GM21786 (cell line): Measurements from ENCODE around the gene ATP6V1G2.
A peak's percentile ranks its signal among the peaks of the same experiment; 100 is the strongest.
"Not testable (repeated sequence)": the region's sequence is repeated elsewhere in the genome, so short reads cannot be mapped to it uniquely, and the experiment has no call there.

Experiments used
- ATAC-seq: cut with Tn5 transposase; IDR thresholded peaks from one replicate; pipeline ENCODE4 v1.9.1; 2021; ENCODE audit not compliant: unreplicated experiment

Gene ATP6V1G2

GRCh38 chr6:31529329-31530150, 16.9 kb downstream of the ATP6V1G2 start:
- ATAC-seq, result no peak

GRCh38 chr6:31528821-31529328, 17.5 kb downstream of the ATP6V1G2 start, which contains the start of gene MCCD1:
TSS of gene MCCD1 (plus strand) at chr6:31528962. CDS start at chr6:31529015, 53 bp downstream.
- no peak for ATAC-seq

GRCh38 chr6:31528307-31528777, 18.1 kb downstream of the ATP6V1G2 start:
- ATAC-seq, result no peak

GRCh38 chr6:31525932-31526591, 20.3 kb downstream of the ATP6V1G2 start:
- no peak for ATAC-seq

GRCh38 chr6:31525553-31525931, 20.9 kb downstream of the ATP6V1G2 start:
- no peak for ATAC-seq

GRCh38 chr6:31521835-31522234, 24.6 kb downstream of the ATP6V1G2 start:
- no peak for ATAC-seq

- ATAC-seq, result no peak
Measured at GRCh38 chr6:31513456-31514165, 32.8 kb downstream of the ATP6V1G2 start.

GRCh38 chr6:31510007-31510406, 36.4 kb downstream of the ATP6V1G2 start:
- no peak for ATAC-seq

- ATAC-seq, result not testable (repeated sequence)
Measured at GRCh38 chr6:31509036-31509435, 37.4 kb downstream of the ATP6V1G2 start.

GRCh38 chr6:31502586-31502985, 43.8 kb downstream of the ATP6V1G2 start:
- no peak for ATAC-seq

- not testable (repeated sequence) for ATAC-seq
Measured at GRCh38 chr6:31499648-31500047, 46.8 kb downstream of the ATP6V1G2 start.

- no peak for ATAC-seq
Measured at GRCh38 chr6:31498748-31499147, 47.7 kb downstream of the ATP6V1G2 start.

GRCh38 chr6:31497531-31498476, 48.6 kb downstream of the ATP6V1G2 start, which contains the start of gene MICB:
TSS of gene MICB (plus strand) at chr6:31498145. CDS start at chr6:31498194, 49 bp downstream.
- ATAC-seq, result peak; percentile 59

- not testable (repeated sequence) for ATAC-seq
Measured at GRCh38 chr6:31496826-31497225, 49.6 kb downstream of the ATP6V1G2 start.

- ATAC-seq, result no peak
Measured at GRCh38 chr6:31495580-31495979, 50.8 kb downstream of the ATP6V1G2 start.
